ENCODE data around the gene C10orf62. TPM values are rescaled to one million over a fixed set of nuclear protein-coding genes. Genes with fewer than 3 reads are reported as not detected.

The C10orf62 gene
- polyA plus RNA-seq, 3 donors, result not detected

- Histone ChIP-seq H3K9ac (ENCODE audit: insufficient read depth, low read length, poor library complexity, severe bottlenecking) (no peak overlapping the region), H2AFZ (ENCODE audit: insufficient read depth, low read depth, low read length, poor library complexity, severe bottlenecking) (peak overlapping the region; percentile 11), H3K79me2 (ENCODE audit: insufficient read depth, low read length) (no peaks in the 10 kb centered on the region), H3K36me3 (replicated peaks in 1 of 2; ENCODE audit: control insufficient read depth in 1 of 2, insufficient read depth in 2 of 2, low read length in 2 of 2) (no peaks in the 10 kb centered on the region), H3K4me2 (replicated peaks; ENCODE audit: extremely low read depth, low read length, poor library complexity, severe bottlenecking) (no peak overlapping the region), H3K27ac (ENCODE audit: low read depth in 1 of 2, low read length in 2 of 2) (no peak overlapping the region), H3K4me3 (replicated peaks in 1 of 3; ENCODE audit: low read depth in 2 of 3, low read length in 3 of 3) (no peak overlapping the region), H3K4me1 (ENCODE audit: control insufficient read depth in 1 of 2, insufficient read depth in 2 of 2, low read length in 2 of 2) (no peaks in the 10 kb centered on the region), H4K20me1 (ENCODE audit: insufficient read depth, low read length) (no peaks in the 10 kb centered on the region), H3K9me3 (replicated peaks in 1 of 2; ENCODE audit: control insufficient read depth in 1 of 2, insufficient read depth in 1 of 2, low read length in 2 of 2) (no peaks in the 10 kb centered on the region), H3K27me3 (ENCODE audit: control insufficient read depth in 2 of 2, insufficient read depth in 2 of 2, low read length in 2 of 2) (no peaks in the 10 kb centered on the region)
- DNase-seq, result no peak
- Mint-ChIP-seq H3K4me1 (no peaks in the 10 kb centered on the region), H3K27me3 (ENCODE audit: low read depth in 3 of 3) (peaks cover 0 to 4% (median 2%) of the 10 kb centered on the region in 3 donors), H3K9me3 (no peaks in the 10 kb centered on the region), H3K36me3 (no peaks in the 10 kb centered on the region), H3K4me3 (no peak overlapping the region), H3K27ac (no peak overlapping the region)
- TF ChIP-seq, protein P1, sequence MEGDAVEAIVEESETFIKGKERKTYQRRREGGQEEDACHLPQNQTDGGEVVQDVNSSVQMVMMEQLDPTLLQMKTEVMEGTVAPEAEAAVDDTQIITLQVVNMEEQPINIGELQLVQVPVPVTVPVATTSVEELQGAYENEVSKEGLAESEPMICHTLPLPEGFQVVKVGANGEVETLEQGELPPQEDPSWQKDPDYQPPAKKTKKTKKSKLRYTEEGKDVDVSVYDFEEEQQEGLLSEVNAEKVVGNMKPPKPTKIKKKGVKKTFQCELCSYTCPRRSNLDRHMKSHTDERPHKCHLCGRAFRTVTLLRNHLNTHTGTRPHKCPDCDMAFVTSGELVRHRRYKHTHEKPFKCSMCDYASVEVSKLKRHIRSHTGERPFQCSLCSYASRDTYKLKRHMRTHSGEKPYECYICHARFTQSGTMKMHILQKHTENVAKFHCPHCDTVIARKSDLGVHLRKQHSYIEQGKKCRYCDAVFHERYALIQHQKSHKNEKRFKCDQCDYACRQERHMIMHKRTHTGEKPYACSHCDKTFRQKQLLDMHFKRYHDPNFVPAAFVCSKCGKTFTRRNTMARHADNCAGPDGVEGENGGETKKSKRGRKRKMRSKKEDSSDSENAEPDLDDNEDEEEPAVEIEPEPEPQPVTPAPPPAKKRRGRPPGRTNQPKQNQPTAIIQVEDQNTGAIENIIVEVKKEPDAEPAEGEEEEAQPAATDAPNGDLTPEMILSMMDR (IDR thresholded peaks at IDR 0.05), result no peak
- intact Hi-C loops (cut with micrococcal nuclease), result no loop called here
- 78% methylated on average over 7 of the region's 10 CpGs for WGBS (ENCODE audit: insufficient coverage)
Measured at GRCh38 chr10:97596101-97597082, 6.9 kb downstream of the C10orf62 start.

DNA sequence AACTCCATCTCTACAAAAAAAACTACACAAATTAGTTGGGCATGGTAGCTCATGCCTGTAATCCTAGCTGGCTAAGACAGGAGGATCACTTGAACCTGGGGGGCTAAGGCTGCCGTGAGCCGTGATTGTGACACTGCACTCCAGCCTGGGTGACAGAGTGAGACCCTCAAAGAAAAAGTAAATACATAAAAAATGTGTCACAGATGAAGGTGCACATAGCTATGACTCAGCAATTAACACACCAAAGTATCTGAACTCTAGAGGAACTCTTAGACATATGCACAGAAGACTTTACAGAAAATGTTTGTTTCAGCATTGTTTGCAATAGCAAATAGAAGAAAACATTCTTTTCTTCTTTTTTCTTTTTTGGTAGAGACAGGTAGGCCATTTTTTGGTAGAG, 8.3 kb downstream of the C10orf62 start:
- no peaks in the 10 kb centered on the region for H4K20me1 ChIP-seq (ENCODE audit: insufficient read depth, low read length)
- no peak overlapping the region for H3K4me3 ChIP-seq (replicated peaks in 1 of 3; ENCODE audit: low read depth in 2 of 3, low read length in 3 of 3)
- TF ChIP-seq, protein P1 (IDR thresholded peaks at IDR 0.05), result no peak
- H3K27ac ChIP-seq (ENCODE audit: low read depth in 1 of 2, low read length in 2 of 2), result no peak overlapping the region
- DNase-seq, result no peak
- no peaks in the 10 kb centered on the region for H3K27me3 ChIP-seq (ENCODE audit: control insufficient read depth in 2 of 2, insufficient read depth in 2 of 2, low read length in 2 of 2)
- no peak overlapping the region for H3K9ac ChIP-seq (ENCODE audit: insufficient read depth, low read length, poor library complexity, severe bottlenecking)
- H3K4me1 ChIP-seq (ENCODE audit: control insufficient read depth in 1 of 2, insufficient read depth in 2 of 2, low read length in 2 of 2), result no peaks in the 10 kb centered on the region
- intact Hi-C loops (cut with micrococcal nuclease), result no loop called here
- peak overlapping the region in 1 of 7 donors; percentile 40 for H3K27ac Mint-ChIP-seq
- no peak overlapping the region for H3K4me3 Mint-ChIP-seq
- no peak overlapping the region for H2AFZ ChIP-seq (ENCODE audit: insufficient read depth, low read depth, low read length, poor library complexity, severe bottlenecking)
- H3K9me3 Mint-ChIP-seq, result no peaks in the 10 kb centered on the region
- no peaks in the 10 kb centered on the region for H3K36me3 Mint-ChIP-seq
- H3K79me2 ChIP-seq (ENCODE audit: insufficient read depth, low read length), result no peaks in the 10 kb centered on the region
- WGBS (ENCODE audit: insufficient coverage), result no CpG with 5 or more reads among the region's 2 CpGs
- H3K9me3 ChIP-seq (replicated peaks in 1 of 2; ENCODE audit: control insufficient read depth in 1 of 2, insufficient read depth in 1 of 2, low read length in 2 of 2), result no peaks in the 10 kb centered on the region
- H3K27me3 Mint-ChIP-seq (ENCODE audit: low read depth in 3 of 3), result peaks cover 0 to 4% (median 4%) of the 10 kb centered on the region in 3 donors
- H3K36me3 ChIP-seq (replicated peaks in 1 of 2; ENCODE audit: control insufficient read depth in 1 of 2, insufficient read depth in 2 of 2, low read length in 2 of 2), result no peaks in the 10 kb centered on the region
- H3K4me1 Mint-ChIP-seq, result no peaks in the 10 kb centered on the region
- H3K4me2 ChIP-seq (replicated peaks; ENCODE audit: extremely low read depth, low read length, poor library complexity, severe bottlenecking), result no peak overlapping the region
